ENCODE results near the gene P2RY14. TPM values are rescaled to one million over a fixed set of nuclear protein-coding genes. Genes with fewer than 3 reads are reported as not detected.
A peak's percentile ranks its signal among the peaks of the same experiment; 100 is the strongest.

P2RY14 gene
- total and polyA plus RNA-seq, 2 of the 13 experiments (the other 11 are each of a cell fraction or from before 2014, with no cell fraction given), result not detected

DNA sequence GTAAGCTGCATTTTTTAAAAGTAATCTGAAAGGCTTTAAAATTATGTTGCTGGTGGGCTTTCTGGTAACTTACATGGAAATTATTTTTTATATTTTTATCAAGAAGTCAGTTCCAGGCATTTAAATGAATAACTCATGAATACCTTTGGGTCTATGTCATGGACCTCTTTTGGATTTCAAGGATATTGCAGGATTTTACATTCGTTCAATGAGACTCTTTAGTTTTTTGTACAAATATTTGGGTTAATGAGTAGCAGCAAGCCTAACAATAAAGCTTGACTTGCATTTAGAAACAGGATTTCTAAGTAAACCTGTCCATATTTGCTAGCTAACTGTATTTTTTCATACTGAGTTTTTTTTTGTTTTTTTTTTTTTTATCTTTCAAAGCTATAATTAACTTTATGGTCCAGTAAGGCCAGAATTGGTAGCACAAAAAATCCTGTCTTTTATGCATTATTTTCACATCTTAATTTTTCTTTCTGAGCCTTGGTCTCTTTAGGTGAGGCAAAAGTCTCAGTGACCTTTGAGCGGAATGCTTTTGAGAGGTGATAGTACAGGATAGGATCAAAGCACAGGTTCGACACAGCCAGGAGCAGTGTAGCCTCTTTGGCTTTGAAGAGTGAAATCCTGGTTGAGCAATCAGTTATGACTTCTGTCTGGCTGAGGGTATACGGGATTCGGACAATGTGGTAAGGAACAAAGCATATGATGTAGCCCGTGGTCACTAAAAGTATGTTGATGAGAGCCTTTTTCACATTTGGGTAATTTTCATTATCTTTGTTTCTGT is 80.2 kb downstream of the P2RY14 start (continued):
- TF ChIP-seq HNRNPUL1 (IDR thresholded peaks at IDR 0.05; ENCODE audit: low read depth, low read length) (no peak; the same call in 1 of the 2 replicates), REPIN1 (CRISPR knock-in tag; IDR thresholded peaks at IDR 0.05; ENCODE audit: borderline replicate concordance, low read depth) (0 out of 2 replicates have a peak, but pooled peaks have one; percentile 64), ELF4 (CRISPR knock-in tag; IDR thresholded peaks at IDR 0.05; ENCODE audit: borderline replicate concordance) (no peak), ZNF350 (CRISPR knock-in tag; IDR thresholded peaks at IDR 0.05; ENCODE audit: borderline replicate concordance, low read depth) (no peak), KDM5B (CRISPR knock-in tag; IDR thresholded peaks at IDR 0.05; ENCODE audit: borderline replicate concordance) (no peak), ZNF230 (CRISPR knock-in tag; IDR thresholded peaks at IDR 0.05) (no peak), KDM4B (CRISPR knock-in tag; IDR thresholded peaks at IDR 0.05) (peak; percentile 96), IRF2 (CRISPR knock-in tag; IDR thresholded peaks at IDR 0.05) (peak; percentile 82; the same call in 1 of the 2 replicates), RAD21 (CRISPR knock-in tag; IDR thresholded peaks at IDR 0.05) (no peak; the same call in 1 of the 2 replicates), HOXA9 (CRISPR knock-in tag; IDR thresholded peaks at IDR 0.05; ENCODE audit: borderline replicate concordance) (no peak), SMYD3 (CRISPR knock-in tag; IDR thresholded peaks at IDR 0.05) (0 out of 2 replicates have a peak, but pooled peaks have one; percentile 53), HNRNPLL (IDR thresholded peaks at IDR 0.05; ENCODE audit: low read depth, low read length, poor library complexity, severe bottlenecking) (no peak), ZNF317 (CRISPR knock-in tag; IDR thresholded peaks at IDR 0.05) (peak; percentile 32; the same call in 1 of the 2 replicates), TBL1XR1 (IDR thresholded peaks at IDR 0.05; ENCODE audit: borderline replicate concordance, low read length, partially characterized antibody) (no peak), ZNF773 (CRISPR knock-in tag; IDR thresholded peaks at IDR 0.05; ENCODE audit: borderline replicate concordance) (no peak), STAT5B (CRISPR knock-in tag; IDR thresholded peaks at IDR 0.05) (no peak), NFKB2 (CRISPR knock-in tag; IDR thresholded peaks at IDR 0.05; ENCODE audit: borderline replicate concordance) (no peak)
- TF ChIP-seq, protein P1, sequence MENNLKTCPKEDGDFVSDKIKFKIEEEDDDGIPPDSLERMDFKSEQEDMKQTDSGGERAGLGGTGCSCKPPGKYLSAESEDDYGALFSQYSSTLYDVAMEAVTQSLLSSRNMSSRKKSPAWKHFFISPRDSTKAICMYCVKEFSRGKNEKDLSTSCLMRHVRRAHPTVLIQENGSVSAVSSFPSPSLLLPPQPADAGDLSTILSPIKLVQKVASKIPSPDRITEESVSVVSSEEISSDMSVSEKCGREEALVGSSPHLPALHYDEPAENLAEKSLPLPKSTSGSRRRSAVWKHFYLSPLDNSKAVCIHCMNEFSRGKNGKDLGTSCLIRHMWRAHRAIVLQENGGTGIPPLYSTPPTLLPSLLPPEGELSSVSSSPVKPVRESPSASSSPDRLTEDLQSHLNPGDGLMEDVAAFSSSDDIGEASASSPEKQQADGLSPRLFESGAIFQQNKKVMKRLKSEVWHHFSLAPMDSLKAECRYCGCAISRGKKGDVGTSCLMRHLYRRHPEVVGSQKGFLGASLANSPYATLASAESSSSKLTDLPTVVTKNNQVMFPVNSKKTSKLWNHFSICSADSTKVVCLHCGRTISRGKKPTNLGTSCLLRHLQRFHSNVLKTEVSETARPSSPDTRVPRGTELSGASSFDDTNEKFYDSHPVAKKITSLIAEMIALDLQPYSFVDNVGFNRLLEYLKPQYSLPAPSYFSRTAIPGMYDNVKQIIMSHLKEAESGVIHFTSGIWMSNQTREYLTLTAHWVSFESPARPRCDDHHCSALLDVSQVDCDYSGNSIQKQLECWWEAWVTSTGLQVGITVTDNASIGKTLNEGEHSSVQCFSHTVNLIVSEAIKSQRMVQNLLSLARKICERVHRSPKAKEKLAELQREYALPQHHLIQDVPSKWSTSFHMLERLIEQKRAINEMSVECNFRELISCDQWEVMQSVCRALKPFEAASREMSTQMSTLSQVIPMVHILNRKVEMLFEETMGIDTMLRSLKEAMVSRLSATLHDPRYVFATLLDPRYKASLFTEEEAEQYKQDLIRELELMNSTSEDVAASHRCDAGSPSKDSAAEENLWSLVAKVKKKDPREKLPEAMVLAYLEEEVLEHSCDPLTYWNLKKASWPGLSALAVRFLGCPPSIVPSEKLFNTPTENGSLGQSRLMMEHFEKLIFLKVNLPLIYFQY (CRISPR knock-in tag; IDR thresholded peaks at IDR 0.05; ENCODE audit: borderline replicate concordance), result no peak
- TF ChIP-seq, protein P2, sequence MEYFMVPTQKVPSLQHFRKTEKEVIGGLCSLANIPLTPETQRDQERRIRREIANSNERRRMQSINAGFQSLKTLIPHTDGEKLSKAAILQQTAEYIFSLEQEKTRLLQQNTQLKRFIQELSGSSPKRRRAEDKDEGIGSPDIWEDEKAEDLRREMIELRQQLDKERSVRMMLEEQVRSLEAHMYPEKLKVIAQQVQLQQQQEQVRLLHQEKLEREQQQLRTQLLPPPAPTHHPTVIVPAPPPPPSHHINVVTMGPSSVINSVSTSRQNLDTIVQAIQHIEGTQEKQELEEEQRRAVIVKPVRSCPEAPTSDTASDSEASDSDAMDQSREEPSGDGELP (IDR thresholded peaks at IDR 0.05; ENCODE audit: borderline replicate concordance, low read depth), result peak; percentile 57; the same call in 1 of the 2 replicates
- TF ChIP-seq, protein P3, sequence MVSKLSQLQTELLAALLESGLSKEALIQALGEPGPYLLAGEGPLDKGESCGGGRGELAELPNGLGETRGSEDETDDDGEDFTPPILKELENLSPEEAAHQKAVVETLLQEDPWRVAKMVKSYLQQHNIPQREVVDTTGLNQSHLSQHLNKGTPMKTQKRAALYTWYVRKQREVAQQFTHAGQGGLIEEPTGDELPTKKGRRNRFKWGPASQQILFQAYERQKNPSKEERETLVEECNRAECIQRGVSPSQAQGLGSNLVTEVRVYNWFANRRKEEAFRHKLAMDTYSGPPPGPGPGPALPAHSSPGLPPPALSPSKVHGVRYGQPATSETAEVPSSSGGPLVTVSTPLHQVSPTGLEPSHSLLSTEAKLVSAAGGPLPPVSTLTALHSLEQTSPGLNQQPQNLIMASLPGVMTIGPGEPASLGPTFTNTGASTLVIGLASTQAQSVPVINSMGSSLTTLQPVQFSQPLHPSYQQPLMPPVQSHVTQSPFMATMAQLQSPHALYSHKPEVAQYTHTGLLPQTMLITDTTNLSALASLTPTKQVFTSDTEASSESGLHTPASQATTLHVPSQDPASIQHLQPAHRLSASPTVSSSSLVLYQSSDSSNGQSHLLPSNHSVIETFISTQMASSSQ (IDR thresholded peaks at IDR 0.05; ENCODE audit: low read depth), result peak; percentile 91
- TF ChIP-seq, protein P3 (CRISPR knock-in tag; IDR thresholded peaks at IDR 0.05; ENCODE audit: borderline replicate concordance), result peak; percentile 97

Data from HepG2 (cell line).